HAP-1 (cell line): ENCODE results near the gene TMEM126A.
"Not testable (repeated sequence)": the region's sequence is repeated elsewhere in the genome, so short reads cannot be mapped to it uniquely, and the experiment has no call there.

Experiments used
- DNase-seq, 2 experiments: peaks; one replicate each; pipeline ENCODE4 v3.0.0-alpha.2; 2016 to 2020; ENCODE audit warnings: low spot score in 2 of 2
- H3K27me3 ChIP-seq: fragments of 250-450 bp; sonication (Bioruptor Pico); 2 replicates; pipeline ENCODE4 v1.5.1; 2020; ENCODE audit warnings: low read depth, mild to moderate bottlenecking, moderate library complexity
- H3K36me3 ChIP-seq: fragments of 250-450 bp; sonication (Bioruptor Pico); replicated peaks from 2 replicates; pipeline ENCODE4 v1.5.1; 2020; ENCODE audit warnings: mild to moderate bottlenecking
- H3K4me1 ChIP-seq: fragments of 250-450 bp; sonication (Bioruptor Pico); 2 replicates; pipeline ENCODE4 v1.5.1; 2020; ENCODE audit warnings: mild to moderate bottlenecking
- H3K4me3 ChIP-seq: fragments of 250-450 bp; sonication (Bioruptor Pico); 2 replicates; pipeline ENCODE4 v1.5.1; 2020; ENCODE audit warnings: mild to moderate bottlenecking, moderate library complexity
- H3K9me3 ChIP-seq: fragments of 250-450 bp; sonication (Bioruptor Pico); 2 replicates; pipeline ENCODE4 v1.5.1; 2020; ENCODE audit warnings: mild to moderate bottlenecking, moderate library complexity
- in situ Hi-C: fragments of 300-500 bp; cut with MboI; formaldehyde crosslinking; loops from 3 replicates; pipeline ENCODE4 v1.14.3; 2020; ENCODE audit warnings: low sequenced_read_pairs, inconsistent platforms, mixed read lengths

Gene TMEM126A

GRCh38 chr11:85647604-85648299, at the start of gene TMEM126A:
Gene TMEM126A (plus strand): TSS chr11:85647967. CDS start chr11:85650256, 2,289 bp downstream.
- Histone ChIP-seq H3K27me3 (no peaks in the 10 kb centered on the region), H3K9me3 (no peaks in the 10 kb centered on the region), H3K36me3 (no peaks in the 10 kb centered on the region; the same call in 1 of the 2 replicates), H3K4me3 (peak within 1 kb of the TSS; percentile 52), H3K4me1 (peaks cover 17% of the 10 kb centered on the region)
- in situ Hi-C loops, result no loop called here
- DNase-seq, result peak; percentile 87 to 91

- Histone ChIP-seq H3K4me3 (no peak overlapping the region), H3K27me3 (no peaks in the 10 kb centered on the region), H3K9me3 (no peaks in the 10 kb centered on the region), H3K36me3 (no peaks in the 10 kb centered on the region), H3K4me1 (peaks cover 20% of the 10 kb centered on the region)
- in situ Hi-C loops, result loop anchor here (25.0 kb wide), 2 partner anchors 812 to 1062 kb away; no protein-coding TSS in a partner anchor
- no peak for DNase-seq
Observed at GRCh38 chr11:85599083-85599482, 48.7 kb upstream of the TMEM126A start.

GRCh38 chr11:85602526-85603213, 45.1 kb upstream of the TMEM126A start:
- in situ Hi-C loops, result no loop called here
- no peaks in the 10 kb centered on the region for H3K36me3 ChIP-seq
- peaks cover 6% of the 10 kb centered on the region; the same call in 1 of the 2 replicates for H3K4me1 ChIP-seq
- DNase-seq, result no peak
- no peak overlapping the region for H3K4me3 ChIP-seq
- no peaks in the 10 kb centered on the region for H3K27me3 ChIP-seq
- no peaks in the 10 kb centered on the region for H3K9me3 ChIP-seq

DNA sequence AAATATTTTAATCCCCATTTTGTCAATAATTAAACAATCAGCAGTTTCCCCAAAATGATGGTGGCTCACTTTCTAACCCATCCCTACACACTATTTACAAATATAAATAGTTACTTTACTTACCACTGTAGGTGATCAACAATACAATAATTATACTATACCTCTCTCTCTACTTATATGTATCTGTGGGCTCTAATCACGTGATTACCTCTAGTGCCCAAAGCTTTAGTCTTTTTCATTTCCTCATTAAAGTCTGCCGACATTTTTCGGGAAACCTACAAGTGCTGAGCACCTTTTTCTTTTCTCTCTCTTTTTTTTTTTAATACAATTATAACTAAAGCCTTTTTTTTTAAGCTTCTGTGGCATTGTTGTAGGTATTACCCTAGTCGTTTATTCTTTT, 44.5 kb upstream of the TMEM126A start:
- in situ Hi-C loops, result no loop called here
- H3K4me1 ChIP-seq, result peaks cover 8% of the 10 kb centered on the region; the same call in 1 of the 2 replicates
- H3K9me3 ChIP-seq, result no peaks in the 10 kb centered on the region
- no peak for DNase-seq
- no peaks in the 10 kb centered on the region for H3K36me3 ChIP-seq
- no peak overlapping the region for H3K4me3 ChIP-seq
- H3K27me3 ChIP-seq, result no peaks in the 10 kb centered on the region

DNA sequence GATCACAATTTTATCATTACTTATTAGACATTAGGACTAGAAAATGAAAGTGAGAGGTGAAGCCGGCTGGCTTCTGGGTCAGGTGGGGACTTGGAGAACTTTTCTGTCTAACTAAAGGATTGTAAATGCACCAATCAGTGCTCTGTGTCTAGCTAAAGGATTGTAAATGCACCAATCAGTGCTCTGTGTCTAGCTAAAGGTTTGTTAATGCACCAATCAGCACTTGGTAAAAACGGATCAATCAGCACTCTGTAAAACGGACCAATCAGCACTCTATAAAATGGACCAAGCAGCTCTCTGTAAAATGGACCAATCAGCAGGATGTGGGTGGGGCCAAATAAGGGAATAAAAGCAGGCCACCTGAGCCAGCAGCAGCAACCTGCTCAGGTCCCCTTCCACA, 41.5 kb upstream of the TMEM126A start:
- H3K4me1 ChIP-seq, result peaks cover 13% of the 10 kb centered on the region
- DNase-seq, H3K4me3 ChIP-seq, H3K9me3 ChIP-seq, in situ Hi-C loops, H3K36me3 ChIP-seq, H3K27me3 ChIP-seq: not testable (repeated sequence)

GRCh38 chr11:85608621-85609020, 39.1 kb upstream of the TMEM126A start:
- not testable (repeated sequence) for H3K4me3 ChIP-seq

DNA sequence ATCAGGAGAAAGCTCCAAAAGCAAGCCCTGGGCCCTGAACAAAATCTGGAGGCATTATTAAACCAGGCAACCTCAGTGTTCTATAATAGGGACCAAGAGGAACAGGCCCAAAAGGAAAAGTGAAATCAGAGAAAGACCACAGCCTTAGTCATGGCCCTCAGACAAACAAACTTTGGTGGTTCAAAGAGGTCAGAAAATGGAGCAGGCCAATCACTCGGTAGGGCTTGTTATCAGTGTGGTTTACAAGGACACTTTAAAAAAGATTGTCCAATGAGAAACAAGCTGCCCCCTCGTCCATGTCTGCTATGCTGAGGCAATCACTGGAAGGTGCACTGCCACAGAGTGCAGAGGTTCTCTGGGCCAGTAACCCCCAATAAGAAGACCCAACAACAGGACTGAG, 38.5 kb upstream of the TMEM126A start:
- H3K27me3 ChIP-seq, DNase-seq, H3K36me3 ChIP-seq, H3K9me3 ChIP-seq, in situ Hi-C loops, H3K4me3 ChIP-seq: not testable (repeated sequence)
- peaks cover 10% of the 10 kb centered on the region for H3K4me1 ChIP-seq

More at GRCh38 chr11:85608621-85609020, 39.1 kb upstream of the TMEM126A start:
- H3K4me1 ChIP-seq, result peaks cover 10% of the 10 kb centered on the region
- H3K9me3 ChIP-seq, in situ Hi-C loops, H3K36me3 ChIP-seq, H3K27me3 ChIP-seq: not testable (repeated sequence)
- DNase-seq, result peak in 1 of 2 experiments; percentile 43

DNA sequence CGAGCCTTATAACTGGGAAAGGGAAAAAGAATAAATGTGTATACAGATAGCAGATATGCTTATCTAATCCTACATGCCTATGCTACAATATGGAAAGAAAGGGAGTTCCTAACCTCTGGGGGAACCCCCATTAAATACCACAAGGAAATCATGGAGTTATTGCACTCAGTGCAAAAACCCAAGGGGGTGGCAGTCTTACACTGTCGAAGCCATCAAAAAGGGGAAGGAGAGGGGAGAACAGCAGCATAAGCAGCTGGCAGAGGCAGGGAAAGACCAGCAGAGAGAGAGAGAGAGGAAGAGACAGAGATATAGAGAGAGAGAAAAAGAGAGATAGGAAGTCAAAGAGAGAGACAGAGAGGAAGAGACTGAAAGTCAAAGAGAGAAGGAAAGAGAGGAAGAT, 36.1 kb upstream of the TMEM126A start:
- in situ Hi-C loops, DNase-seq, H3K4me3 ChIP-seq, H3K27me3 ChIP-seq, H3K9me3 ChIP-seq, H3K36me3 ChIP-seq: not testable (repeated sequence)
- peaks cover 10% of the 10 kb centered on the region for H3K4me1 ChIP-seq

DNA sequence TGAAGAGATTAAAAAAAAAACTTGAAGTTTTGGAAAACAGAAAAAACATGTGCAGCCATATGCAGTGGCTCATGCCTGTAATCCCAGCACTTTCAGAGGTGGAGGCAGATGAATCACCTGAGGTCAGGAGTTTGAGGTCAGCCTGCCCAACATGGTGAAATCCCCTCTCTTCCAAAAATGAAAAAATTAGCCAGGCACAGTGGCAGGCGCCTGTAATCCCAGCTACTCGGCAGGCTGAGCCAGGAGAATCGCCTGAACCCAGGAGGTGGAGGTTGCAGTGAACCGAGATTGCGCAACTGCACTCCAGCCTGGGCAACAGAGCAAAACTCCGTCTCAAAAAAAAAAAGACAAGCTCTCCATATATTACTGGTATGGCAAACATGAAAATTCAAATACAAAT, 28.3 kb upstream of the TMEM126A start:
- DNase-seq, result no peak
- Histone ChIP-seq H3K27me3 (no peaks in the 10 kb centered on the region), H3K36me3 (no peaks in the 10 kb centered on the region), H3K9me3 (no peaks in the 10 kb centered on the region), H3K4me3 (no peak overlapping the region), H3K4me1 (peaks cover 5% of the 10 kb centered on the region; the same call in 1 of the 2 replicates)
- in situ Hi-C loops, result no loop called here

- in situ Hi-C loops, result no loop called here
Observed at GRCh38 chr11:85620256-85620655, 27.5 kb upstream of the TMEM126A start.

GRCh38 chr11:85626496-85626895, 21.3 kb upstream of the TMEM126A start:
- Histone ChIP-seq H3K4me1 (peaks cover 35% of the 10 kb centered on the region), H3K9me3 (no peaks in the 10 kb centered on the region), H3K4me3 (peak overlapping the region; percentile 84), H3K27me3 (no peaks in the 10 kb centered on the region), H3K36me3 (peaks cover 3% of the 10 kb centered on the region)
- in situ Hi-C loops, result no loop called here
- no peak for DNase-seq

More at GRCh38 chr11:85620256-85620655, 27.5 kb upstream of the TMEM126A start:
- H3K4me1 ChIP-seq, result peaks cover 7% of the 10 kb centered on the region; the same call in 1 of the 2 replicates
- H3K27me3 ChIP-seq, result no peaks in the 10 kb centered on the region
- no peaks in the 10 kb centered on the region for H3K9me3 ChIP-seq
- no peak overlapping the region for H3K4me3 ChIP-seq
- no peaks in the 10 kb centered on the region for H3K36me3 ChIP-seq
- no peak for DNase-seq

DNA sequence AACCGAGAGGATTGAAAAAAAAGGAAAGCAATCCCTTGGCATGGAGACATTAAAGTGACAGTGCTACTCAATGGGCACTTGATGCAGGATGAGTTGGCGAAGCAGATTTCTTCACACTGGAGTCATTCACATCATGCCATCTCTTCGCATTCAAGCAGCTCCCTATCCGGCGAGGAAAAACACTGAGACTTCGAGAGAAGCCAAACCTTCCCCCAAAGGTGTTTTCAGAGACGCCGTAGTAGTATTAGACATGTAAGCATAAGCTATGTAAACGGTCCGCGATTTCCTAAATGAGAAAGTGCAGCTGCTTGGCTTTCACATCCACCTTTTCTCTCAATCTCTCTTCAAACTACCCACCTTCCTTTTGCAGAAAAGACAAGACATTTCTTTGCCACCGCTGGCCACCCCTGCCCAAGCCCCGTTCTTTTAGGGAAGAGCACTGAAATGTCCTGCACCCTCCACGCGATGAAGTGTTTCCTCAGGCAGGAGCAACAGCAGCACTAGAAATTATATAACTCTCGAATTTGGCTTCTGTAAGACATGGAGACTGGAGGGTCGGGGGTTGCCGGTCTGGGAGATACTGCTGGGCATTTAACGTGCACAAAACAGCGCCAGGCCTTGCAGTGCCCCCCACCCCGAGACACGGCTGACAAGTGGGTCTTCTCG, 20.3 kb upstream of the TMEM126A start, which contains the start of gene DLG2:
DLG2 (minus strand) TSS at position 13 of the 666 bp plus-strand sequence.
- DNase-seq, result peak in 1 of 2 experiments; percentile 25
- in situ Hi-C loops, result no loop called here

GRCh38 chr11:85627998-85628770, 19.6 kb upstream of the TMEM126A start, which contains the start of gene TMEM126B:
Gene TMEM126B (plus strand): TSS chr11:85628593. CDS start chr11:85628608, 15 bp downstream.
- Histone ChIP-seq H3K36me3 (peaks cover 6% of the 10 kb centered on the region), H3K4me3 (peak within 1 kb of the TSS; percentile 84), H3K27me3 (no peaks in the 10 kb centered on the region), H3K4me1 (peaks cover 35% of the 10 kb centered on the region), H3K9me3 (no peaks in the 10 kb centered on the region)
- peak; percentile 97 to 99 for DNase-seq
- in situ Hi-C loops, result no loop called here

More for the DNA sequence above, 20.3 kb upstream of the TMEM126A start, which contains the start of gene DLG2:
- H3K36me3 ChIP-seq, result peaks cover 6% of the 10 kb centered on the region
- H3K9me3 ChIP-seq, result no peaks in the 10 kb centered on the region
- peak within 1 kb of the TSS; percentile 84 for H3K4me3 ChIP-seq
- peaks cover 35% of the 10 kb centered on the region for H3K4me1 ChIP-seq
- H3K27me3 ChIP-seq, result no peaks in the 10 kb centered on the region
